GM19240 (cell line): ENCODE measurements around the gene RFNG.

ENCODE experiments used
- DNase-seq: peaks from one replicate; pipeline ENCODE4 v3.0.0; 2011; ENCODE audit warnings: low spot score; ENCODE audit not compliant: insufficient read length

The RFNG gene

GRCh38 chr17:82089723-82090548 lies 38.3 kb upstream of the RFNG start:
- DNase-seq, result no peak

- no peak for DNase-seq
Measured at GRCh38 chr17:82088838-82089722, 37.5 kb upstream of the RFNG start.

- no peak for DNase-seq
Measured at GRCh38 chr17:82087961-82088837, 36.6 kb upstream of the RFNG start.

- no peak for DNase-seq
Measured at GRCh38 chr17:82086941-82087906, 35.6 kb upstream of the RFNG start.

- DNase-seq, result no peak
Measured at GRCh38 chr17:82085931-82086764, 34.5 kb upstream of the RFNG start.

GRCh38 chr17:82085031-82085861 lies 33.6 kb upstream of the RFNG start:
- DNase-seq, result no peak

- no peak for DNase-seq
Measured at GRCh38 chr17:82084373-82085030, 32.9 kb upstream of the RFNG start.

GRCh38 chr17:82083533-82084359 lies 32.1 kb upstream of the RFNG start:
- DNase-seq, result no peak

- no peak for DNase-seq
Measured at GRCh38 chr17:82083009-82083408, 31.4 kb upstream of the RFNG start.

GRCh38 chr17:82082456-82082855 lies 30.8 kb upstream of the RFNG start:
- no peak for DNase-seq

GRCh38 chr17:82081966-82082365 lies 30.4 kb upstream of the RFNG start:
- DNase-seq, result no peak

- no peak for DNase-seq
Measured at GRCh38 chr17:82081546-82081945, 29.9 kb upstream of the RFNG start.

GRCh38 chr17:82080789-82081464 lies 29.3 kb upstream of the RFNG start:
- no peak for DNase-seq

GRCh38 chr17:82080048-82080788 lies 28.6 kb upstream of the RFNG start:
- no peak for DNase-seq

GRCh38 chr17:82079001-82079677 lies 27.5 kb upstream of the RFNG start:
- DNase-seq, result no peak
